Spleen (tissue), 7 donors: Measurements from ENCODE around the gene ASB13.

ENCODE experiments used
- POLR2A ChIP-seq, 3 donors: fragments of 450-650 bp; IDR thresholded peaks; one replicate each; pipeline ENCODE4 v1.5.1; 2017; ENCODE audit warnings: antibody characterized with exemption in 3 of 3, mild to moderate bottlenecking in 1 of 3
- POLR2AphosphoS5 ChIP-seq, 3 donors: sonication (generic); formaldehyde crosslinking; IDR thresholded peaks; one replicate each; pipeline ENCODE4 v1.5.1; 2017; ENCODE audit warnings: antibody characterized with exemption in 3 of 3
- TF ChIP-seq, protein P1 (sequence below), 11 experiments: fragments of 200-600 bp in 7 of 11; fragments of 450-650 bp in 4 of 11; sonication (generic) in 4 of 11; IDR thresholded peaks in 8 of 11; conservative IDR thresholded peaks in 3 of 11; 1 replicate in 7 of 11; 2 replicates in 4 of 11; pipeline versions ENCODE4 v1.4.0 to v1.8.0; 2016 to 2021; ENCODE audit warnings: antibody characterized with exemption in 11 of 11, inconsistent platforms in 4 of 11, mild to moderate bottlenecking in 1 of 11
- donor health status: DM: no; HTN: no; CAD: no; lungs with moderate emphysema.
- donor health status: DM: no; HTN: no; CAD: no.
- donor health status: DM: no; HTN: no; CAD: no.

DNA sequence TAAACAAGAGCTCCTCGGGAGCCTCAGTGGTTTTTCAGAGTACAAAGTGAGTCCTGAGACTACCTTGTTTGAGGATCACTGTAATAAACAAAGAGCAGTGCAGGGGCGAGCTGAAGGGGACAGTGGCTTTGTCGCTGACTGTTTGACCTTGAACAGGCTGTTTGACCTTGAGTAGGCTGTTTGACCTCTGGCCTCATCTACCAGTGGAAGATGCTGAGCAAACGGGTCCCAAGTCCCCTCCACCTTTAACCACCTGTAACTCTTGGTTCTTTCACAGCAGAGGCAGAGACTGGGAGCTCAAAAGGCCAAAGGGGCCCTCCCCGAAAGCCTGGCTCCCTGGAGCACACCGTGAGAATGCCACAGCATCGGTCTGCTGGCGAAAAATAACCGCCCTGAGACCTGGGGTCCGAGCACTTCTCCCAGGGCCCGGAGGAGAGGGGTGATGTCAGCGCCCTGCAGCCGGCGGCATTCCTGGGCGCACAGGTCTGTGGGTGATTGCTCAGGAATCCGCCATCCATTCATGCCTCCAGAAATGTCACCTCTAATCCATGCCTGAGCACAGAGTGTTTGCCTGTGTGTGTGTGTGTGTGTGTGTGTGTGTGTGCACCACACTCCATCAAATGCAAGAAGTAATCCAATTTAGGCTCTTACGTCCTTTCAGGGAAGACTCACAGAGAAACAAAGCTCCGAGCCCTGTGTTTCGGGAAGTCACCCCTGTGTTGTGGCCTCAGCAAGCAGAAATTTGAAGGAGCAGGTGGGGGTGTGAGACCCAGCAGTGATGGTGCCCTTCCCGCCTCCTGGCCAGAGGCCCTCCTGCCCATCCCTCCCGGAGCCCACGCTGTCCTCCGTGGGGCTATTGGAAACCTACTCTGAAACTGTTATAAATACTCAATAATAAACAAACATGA is 66.5 kb downstream of the ASB13 start:
- TF ChIP-seq, protein P1, sequence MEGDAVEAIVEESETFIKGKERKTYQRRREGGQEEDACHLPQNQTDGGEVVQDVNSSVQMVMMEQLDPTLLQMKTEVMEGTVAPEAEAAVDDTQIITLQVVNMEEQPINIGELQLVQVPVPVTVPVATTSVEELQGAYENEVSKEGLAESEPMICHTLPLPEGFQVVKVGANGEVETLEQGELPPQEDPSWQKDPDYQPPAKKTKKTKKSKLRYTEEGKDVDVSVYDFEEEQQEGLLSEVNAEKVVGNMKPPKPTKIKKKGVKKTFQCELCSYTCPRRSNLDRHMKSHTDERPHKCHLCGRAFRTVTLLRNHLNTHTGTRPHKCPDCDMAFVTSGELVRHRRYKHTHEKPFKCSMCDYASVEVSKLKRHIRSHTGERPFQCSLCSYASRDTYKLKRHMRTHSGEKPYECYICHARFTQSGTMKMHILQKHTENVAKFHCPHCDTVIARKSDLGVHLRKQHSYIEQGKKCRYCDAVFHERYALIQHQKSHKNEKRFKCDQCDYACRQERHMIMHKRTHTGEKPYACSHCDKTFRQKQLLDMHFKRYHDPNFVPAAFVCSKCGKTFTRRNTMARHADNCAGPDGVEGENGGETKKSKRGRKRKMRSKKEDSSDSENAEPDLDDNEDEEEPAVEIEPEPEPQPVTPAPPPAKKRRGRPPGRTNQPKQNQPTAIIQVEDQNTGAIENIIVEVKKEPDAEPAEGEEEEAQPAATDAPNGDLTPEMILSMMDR (IDR thresholded peaks at IDR 0.05 in 8 of 11, conservative IDR thresholded peaks at IDR 0.05 in 3 of 11), result no peak
- no peak for TF ChIP-seq POLR2A (IDR thresholded peaks at IDR 0.05)
- TF ChIP-seq POLR2AphosphoS5 (IDR thresholded peaks at IDR 0.05), result no peak
